HepG2 (cell line): Measurements from ENCODE around the gene TBC1D22A. TPM values are rescaled to one million over a fixed set of nuclear protein-coding genes. Genes with fewer than 3 reads are reported as not detected.
"Not testable (repeated sequence)": the region's sequence is repeated elsewhere in the genome, so short reads cannot be mapped to it uniquely, and the experiment has no call there.

ENCODE experiments used
- ATAC-seq: fragments of 200-7000 bp; cut with Tn5 transposase; 3 replicates; pipeline ENCODE4 v1.9.1; 2020; ENCODE audit warnings: mild to moderate bottlenecking, moderate library complexity
- BruUV-seq: library from RNA; stranded (reverse); fragments of 400-500 nt; replicated peaks from 2 replicates; lab custom pipeline; 2021; lab: Mats Ljungman, UMichigan
- CTCF ChIA-PET: fragments of 300-600 bp; formaldehyde crosslinking; extraction: SDS; loops from one replicate; lab custom pipeline; 2021; ENCODE audit warnings: low total read pairs, inconsistent platforms, low intra/inter-chr PET ratio; lab: Yijun Ruan, JAX
- POLR2A ChIA-PET: fragments of 350-600 bp; sonication (Branson Sonifier 250); formaldehyde crosslinking; loops from one replicate; lab custom pipeline; 2020; ENCODE audit warnings: antibody characterized with exemption, inconsistent platforms; lab: Yijun Ruan, JAX
- DNase-seq: peaks from one replicate; pipeline ENCODE4 v3.0.0-alpha.2; 2015; ENCODE audit warnings: low spot score
- FAIRE-seq: peaks from 3 replicates; lab custom pipeline; 2011; peaks lifted over from hg19 to GRCh38; lab: Jason Lieb, UNC
- H2AFZ ChIP-seq: one replicate; pipeline ENCODE4 v1.6.1; 2011; ENCODE audit warnings: low read length, inconsistent platforms
- H3K27ac ChIP-seq: fragments of 300-600 bp; 3 replicates; pipeline ENCODE4 v1.8.0; 2011; ENCODE audit warnings: mixed run types, mild to moderate bottlenecking, mixed read lengths, low read length, inconsistent platforms; ENCODE audit not compliant: insufficient read depth; ENCODE audit errors: extremely low read length
- H3K27me3 ChIP-seq, 2 experiments: fragments of 200-600 bp in 1 of 2; 2 replicates in 1 of 2; 3 replicates in 1 of 2; pipeline versions ENCODE4 v1.6.0 to v1.8.0; 2011; ENCODE audit warnings: low read length in 2 of 2, mild to moderate bottlenecking in 2 of 2, moderate library complexity in 2 of 2, inconsistent platforms in 1 of 2; ENCODE audit not compliant: insufficient read depth in 2 of 2, control insufficient read depth in 1 of 2
- H3K36me3 ChIP-seq, 2 experiments: fragments of 200-600 bp in 1 of 2; replicated peaks in 1 of 2; 2 replicates in 1 of 2; 3 replicates in 1 of 2; pipeline versions ENCODE4 v1.5.1 to v1.8.0; 2011; ENCODE audit warnings: low read length in 2 of 2, inconsistent platforms in 1 of 2; ENCODE audit not compliant: insufficient read depth in 2 of 2, control insufficient read depth in 1 of 2
- H3K4me1 ChIP-seq: 2 replicates; pipeline ENCODE4 v1.5.1; 2012; ENCODE audit warnings: low read length, inconsistent platforms; ENCODE audit not compliant: insufficient read depth
- H3K4me2 ChIP-seq: 2 replicates; pipeline ENCODE4 v1.6.0; 2011; ENCODE audit warnings: low read depth, low read length, inconsistent platforms
- H3K4me3 ChIP-seq, 3 experiments: fragments of 200-600 bp in 1 of 3; sonication (generic), shearing (Covaris generic) in 1 of 3; replicated peaks in 1 of 3; 2 replicates each; pipeline ENCODE4 v1.5.1; 2011 to 2016; ENCODE audit warnings: low read length in 3 of 3, inconsistent platforms in 2 of 3, low read depth in 2 of 3, mild to moderate bottlenecking in 2 of 3, control low read depth in 1 of 3, mixed read lengths in 1 of 3; ENCODE audit not compliant: insufficient read depth in 1 of 3
- H3K79me2 ChIP-seq: one replicate; pipeline ENCODE4 v1.6.1; 2011; ENCODE audit warnings: low read length, inconsistent platforms; ENCODE audit not compliant: insufficient read depth
- H3K9ac ChIP-seq: 2 replicates; pipeline ENCODE4 v1.6.0; 2011; ENCODE audit warnings: mild to moderate bottlenecking, low read depth, low read length, inconsistent platforms; ENCODE audit not compliant: insufficient read depth
- H3K9me3 ChIP-seq: 2 replicates; pipeline ENCODE4 v1.5.1; 2012; ENCODE audit warnings: mild to moderate bottlenecking, low read length
- H4K20me1 ChIP-seq: 2 replicates; pipeline ENCODE4 v1.6.0; 2011; ENCODE audit warnings: inconsistent platforms, mild to moderate bottlenecking, low read length, moderate library complexity; ENCODE audit not compliant: insufficient read depth
- ETV5 ChIP-seq: IDR thresholded peaks from 2 replicates; pipeline ENCODE4 v1.6.1; 2018; ENCODE audit warnings: missing biosample characterization, missing genetic modification reagents, inconsistent platforms, borderline replicate concordance
- FOSL2 ChIP-seq: sonication (generic); formaldehyde crosslinking; IDR thresholded peaks from 2 replicates; pipeline ENCODE4 v1.4.0; 2020; ENCODE audit warnings: missing genetic modification reagents
- NCOA2 ChIP-seq: sonication (generic); formaldehyde crosslinking; IDR thresholded peaks from 2 replicates; pipeline ENCODE4 v1.8.0; 2022; ENCODE audit warnings: inconsistent platforms
- NCOA5 ChIP-seq: sonication (generic); formaldehyde crosslinking; IDR thresholded peaks from 2 replicates; pipeline ENCODE4 v1.4.0; 2020; ENCODE audit warnings: missing genetic modification reagents
- PAX8 ChIP-seq: sonication (generic); formaldehyde crosslinking; IDR thresholded peaks from 2 replicates; pipeline ENCODE4 v1.8.0; 2022; ENCODE audit warnings: mild to moderate bottlenecking, missing genetic modification reagents, borderline replicate concordance
- PHF5A ChIP-seq: IDR thresholded peaks from one replicate; pipeline ENCODE4 v1.6.1; 2018; ENCODE audit warnings: low read depth, missing genetic modification reagents; ENCODE audit not compliant: unreplicated experiment
- SP140L ChIP-seq: sonication (generic); formaldehyde crosslinking; IDR thresholded peaks from 2 replicates; pipeline ENCODE4 v1.4.0; 2020; ENCODE audit warnings: missing genetic modification reagents, borderline replicate concordance
- SRF ChIP-seq: IDR thresholded peaks from 2 replicates; pipeline ENCODE4 v1.6.1; 2011; ENCODE audit warnings: mild to moderate bottlenecking, low read depth, low read length, moderate library complexity
- STAT5B ChIP-seq: sonication (generic); formaldehyde crosslinking; IDR thresholded peaks from 2 replicates; pipeline ENCODE4 v1.4.0; 2020; ENCODE audit warnings: missing genetic modification reagents
- XBP1 ChIP-seq: sonication (generic); formaldehyde crosslinking; IDR thresholded peaks from 2 replicates; pipeline ENCODE4 v1.5.0; 2020; ENCODE audit warnings: missing genetic modification reagents
- ZNF230 ChIP-seq: sonication (generic); formaldehyde crosslinking; IDR thresholded peaks from 2 replicates; pipeline ENCODE4 v1.4.0; 2020; ENCODE audit warnings: mild to moderate bottlenecking, missing genetic modification reagents
- ZNF44 ChIP-seq: sonication (generic); formaldehyde crosslinking; IDR thresholded peaks from 2 replicates; pipeline ENCODE4 v1.5.1; 2020; ENCODE audit warnings: mild to moderate bottlenecking, missing genetic modification reagents
- ZNF549 ChIP-seq: sonication (generic); formaldehyde crosslinking; IDR thresholded peaks from 2 replicates; pipeline ENCODE4 v1.5.0; 2020; ENCODE audit warnings: missing genetic modification reagents
- ZNF616 ChIP-seq: sonication (generic); formaldehyde crosslinking; IDR thresholded peaks from 2 replicates; pipeline ENCODE4 v1.5.0; 2020; ENCODE audit warnings: low read depth, mild to moderate bottlenecking, missing genetic modification reagents
- ZNF780A ChIP-seq: sonication (generic); formaldehyde crosslinking; IDR thresholded peaks from 2 replicates; pipeline ENCODE4 v1.8.0; 2022; ENCODE audit warnings: mild to moderate bottlenecking, missing genetic modification reagents, moderate library complexity
- ZSCAN21 ChIP-seq: sonication (generic); formaldehyde crosslinking; IDR thresholded peaks from 2 replicates; pipeline ENCODE4 v1.8.0; 2022; ENCODE audit warnings: mild to moderate bottlenecking, missing genetic modification reagents, moderate library complexity, borderline replicate concordance
- WGBS: methylation state at CpG from one replicate; pipeline ENCODE4 v1.1.6; 2017; ENCODE audit warnings: low lambda C conversion rate; 5-methylcytosine and 5-hydroxymethylcytosine counted together
- in situ Hi-C: cut with HindIII; loops from 2 replicates; pipeline ENCODE4 v1.10.0; 2017; ENCODE audit warnings: low pct_unique_long_range_greater_than_20kb; ENCODE audit not compliant: extremely low pct_ligation_motif_present
- intact Hi-C: fragments of 100-400 bp; cut with micrococcal nuclease; formaldehyde crosslinking; loops from one replicate; pipeline ENCODE4 v1.10.0; 2022; ENCODE audit not compliant: unreplicated experiment
- polyA plus RNA-seq, 8 experiments: library from polyadenylated mRNA; depleted of rRNA in 3 of 8; stranded (reverse) in 7 of 8; unstranded in 1 of 8; fragments of >200 nt; fragmentation: Illumina TruSeq in 4 of 8; extraction: Trizol in 4 of 8; gene quantifications; 2 replicates each; pipeline versions ENCODE4 v1.2.1 to v1.2.3, GENCODE V29; 2011 to 2016; ENCODE audit warnings: low read depth in 4 of 8, missing spikeins in 1 of 8, mixed read lengths in 1 of 8; ENCODE audit not compliant: insufficient read depth in 1 of 8
- total RNA-seq, 5 experiments: library from RNA; depleted of rRNA; stranded (reverse); fragments of >200 nt; fragmentation: Illumina TruSeq; extraction: Trizol; gene quantifications; 2 replicates each; pipeline ENCODE4 v1.2.3, GENCODE V29; 2016; ENCODE audit warnings: low read depth in 1 of 5
- TF ChIP-seq, protein P1 (sequence below): sonication (generic); formaldehyde crosslinking; IDR thresholded peaks from 2 replicates; pipeline ENCODE4 v1.5.1; 2020; ENCODE audit warnings: missing genetic modification reagents, mild to moderate bottlenecking, borderline replicate concordance
- TF ChIP-seq, protein P2 (sequence below): sonication (generic); formaldehyde crosslinking; IDR thresholded peaks from 2 replicates; pipeline ENCODE4 v1.4.0; 2020; ENCODE audit warnings: missing genetic modification reagents, borderline replicate concordance

The TBC1D22A gene
- total and polyA plus RNA-seq, 2 of the 13 experiments (the other 11 are each of a cell fraction or from before 2014, with no cell fraction given), result 17.3 to 18.0 TPM

DNA sequence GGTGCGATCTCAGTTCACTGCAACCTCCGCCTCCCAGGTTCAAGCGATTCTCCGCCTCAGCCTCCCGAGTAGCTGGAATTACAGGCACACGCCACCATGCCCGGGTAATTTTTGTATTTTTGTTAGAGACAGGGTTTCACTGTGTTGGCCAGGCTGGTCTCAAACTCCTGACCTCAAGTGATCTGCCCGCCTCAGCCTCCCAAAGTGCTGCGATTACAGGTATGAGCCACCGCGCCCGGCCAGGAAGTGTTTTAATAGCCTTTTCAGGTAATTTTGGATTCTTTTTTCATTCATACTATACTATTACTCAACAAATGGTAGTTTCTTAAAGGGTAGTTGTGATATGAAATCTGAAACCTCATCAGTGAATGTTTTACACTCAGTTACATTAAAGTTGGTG lies 216.2 kb downstream of the TBC1D22A start:
- H3K9ac ChIP-seq, in situ Hi-C loops, H2AFZ ChIP-seq, ATAC-seq, H3K4me3 ChIP-seq, H3K9me3 ChIP-seq, H3K27me3 ChIP-seq, CTCF ChIA-PET, H4K20me1 ChIP-seq, H3K4me2 ChIP-seq, FAIRE-seq, DNase-seq, H3K27ac ChIP-seq, intact Hi-C loops, H3K79me2 ChIP-seq, POLR2A ChIA-PET, H3K4me1 ChIP-seq, BruUV-seq: not testable (repeated sequence)
- peaks cover 16 to 41% of the 10 kb centered on the region in 2 experiments; a peak in 4 of 5 replicates for H3K36me3 ChIP-seq
- WGBS, result 97% methylated on average over 12 of the region's 12 CpGs

DNA sequence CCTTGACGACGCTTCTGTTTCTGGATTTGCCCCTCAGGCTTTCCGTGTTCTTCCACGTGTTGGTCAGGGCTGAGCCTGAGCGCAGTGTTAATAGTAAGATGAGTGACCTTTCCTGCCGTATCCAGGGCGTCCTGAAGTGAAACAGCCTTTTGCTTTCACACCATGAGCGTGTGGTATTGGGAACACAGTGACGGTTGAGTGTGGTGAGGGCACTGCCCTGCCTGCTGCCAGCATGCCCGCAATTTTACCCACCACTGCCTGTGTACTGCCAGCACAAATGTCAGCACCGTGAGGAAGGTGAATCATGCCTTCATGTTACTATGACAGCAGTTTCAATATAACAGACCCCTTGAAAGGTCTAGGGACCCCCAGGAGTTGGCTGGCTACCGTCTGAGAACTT lies 217.1 kb downstream of the TBC1D22A start:
- Histone ChIP-seq H3K9ac (no peak overlapping the region), H3K27ac (no peak overlapping the region), H3K9me3 (no peaks in the 10 kb centered on the region), H3K36me3 (peaks cover 11 to 35% of the 10 kb centered on the region in 2 experiments; a peak in 4 of 5 replicates), H3K27me3 (no peaks in the 10 kb centered on the region), H3K4me3 (no peak overlapping the region), H2AFZ (no peak overlapping the region), H3K4me2 (no peak overlapping the region), H4K20me1 (no peaks in the 10 kb centered on the region), H3K79me2 (no peaks in the 10 kb centered on the region), H3K4me1 (no peaks in the 10 kb centered on the region)
- intact Hi-C loops (no loop called here), in situ Hi-C loops (no loop called here)
- 97% methylated on average over 11 of the region's 12 CpGs for WGBS
- ChIA-PET CTCF (no interaction called here), POLR2A (no interaction called here)
- BruUV-seq, result no TSS peak
- DNase-seq (no peak), ATAC-seq (no peak), FAIRE-seq (no peak)
- no peak for TF ChIP-seq ZNF44 (CRISPR knock-in tag)
- TF ChIP-seq FOSL2 (CRISPR knock-in tag), result no peak
- no peak for TF ChIP-seq PHF5A (CRISPR knock-in tag)
- TF ChIP-seq XBP1 (CRISPR knock-in tag), result no peak
- TF ChIP-seq NCOA2 (CRISPR knock-in tag), result no peak
- no peak for TF ChIP-seq ZNF230 (CRISPR knock-in tag)
- TF ChIP-seq NCOA5 (CRISPR knock-in tag), result no peak
- TF ChIP-seq, protein P1, sequence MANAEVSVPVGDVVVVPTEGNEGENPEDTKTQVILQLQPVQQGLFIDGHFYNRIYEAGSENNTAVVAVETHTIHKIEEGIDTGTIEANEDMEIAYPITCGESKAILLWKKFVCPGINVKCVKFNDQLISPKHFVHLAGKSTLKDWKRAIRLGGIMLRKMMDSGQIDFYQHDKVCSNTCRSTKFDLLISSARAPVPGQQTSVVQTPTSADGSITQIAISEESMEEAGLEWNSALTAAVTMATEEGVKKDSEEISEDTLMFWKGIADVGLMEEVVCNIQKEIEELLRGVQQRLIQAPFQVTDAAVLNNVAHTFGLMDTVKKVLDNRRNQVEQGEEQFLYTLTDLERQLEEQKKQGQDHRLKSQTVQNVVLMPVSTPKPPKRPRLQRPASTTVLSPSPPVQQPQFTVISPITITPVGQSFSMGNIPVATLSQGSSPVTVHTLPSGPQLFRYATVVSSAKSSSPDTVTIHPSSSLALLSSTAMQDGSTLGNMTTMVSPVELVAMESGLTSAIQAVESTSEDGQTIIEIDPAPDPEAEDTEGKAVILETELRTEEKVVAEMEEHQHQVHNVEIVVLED (CRISPR knock-in tag), result no peak
- no peak for TF ChIP-seq SP140L
- no peak for TF ChIP-seq ZNF549 (CRISPR knock-in tag)
- no peak for TF ChIP-seq ZNF616 (CRISPR knock-in tag)
- no peak for TF ChIP-seq STAT5B (CRISPR knock-in tag)
- no peak for TF ChIP-seq SRF
- no peak for TF ChIP-seq ETV5 (CRISPR knock-in tag)
- TF ChIP-seq, protein P2, sequence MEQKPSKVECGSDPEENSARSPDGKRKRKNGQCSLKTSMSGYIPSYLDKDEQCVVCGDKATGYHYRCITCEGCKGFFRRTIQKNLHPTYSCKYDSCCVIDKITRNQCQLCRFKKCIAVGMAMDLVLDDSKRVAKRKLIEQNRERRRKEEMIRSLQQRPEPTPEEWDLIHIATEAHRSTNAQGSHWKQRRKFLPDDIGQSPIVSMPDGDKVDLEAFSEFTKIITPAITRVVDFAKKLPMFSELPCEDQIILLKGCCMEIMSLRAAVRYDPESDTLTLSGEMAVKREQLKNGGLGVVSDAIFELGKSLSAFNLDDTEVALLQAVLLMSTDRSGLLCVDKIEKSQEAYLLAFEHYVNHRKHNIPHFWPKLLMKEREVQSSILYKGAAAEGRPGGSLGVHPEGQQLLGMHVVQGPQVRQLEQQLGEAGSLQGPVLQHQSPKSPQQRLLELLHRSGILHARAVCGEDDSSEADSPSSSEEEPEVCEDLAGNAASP (CRISPR knock-in tag), result no peak
- no peak for TF ChIP-seq ZNF780A (CRISPR knock-in tag)
- TF ChIP-seq PAX8 (CRISPR knock-in tag), result no peak
- TF ChIP-seq ZSCAN21, result no peak
